Measurements from ENCODE around the gene DYSF.

DNA sequence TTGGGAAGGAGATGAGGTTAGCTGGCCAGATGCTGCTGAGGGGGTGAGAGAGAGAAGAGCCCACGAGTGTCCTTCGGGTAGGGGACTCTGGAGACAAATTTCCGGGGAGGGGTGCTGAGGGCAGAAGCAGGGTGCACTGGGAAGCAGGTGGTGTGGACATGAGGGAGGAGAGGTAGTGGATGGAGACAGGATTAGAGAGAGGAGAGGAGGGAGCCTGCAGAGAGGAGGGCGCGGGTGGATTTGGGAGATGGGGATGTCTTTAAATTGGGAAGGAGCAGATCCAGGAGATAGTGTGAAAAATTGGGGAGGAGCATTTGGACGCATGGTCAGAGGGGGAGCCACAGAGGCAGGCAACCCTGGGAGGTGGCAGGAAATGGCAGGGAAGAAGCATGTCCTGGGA lies 154.7 kb downstream of the DYSF start:
- no peak for TF ChIP-seq JUN (IDR thresholded peaks at IDR 0.05; ENCODE audit: borderline replicate concordance, insufficient read depth, insufficient read length, low read depth)
- no peak for TF ChIP-seq POLR2AphosphoS5 (IDR thresholded peaks at IDR 0.05; ENCODE audit: insufficient read depth, low read depth, low read length)
- no peak for TF ChIP-seq MYC (IDR thresholded peaks at IDR 0.05; ENCODE audit: low read depth, low read length)
- no peak for TF ChIP-seq POLR2A (IDR thresholded peaks at IDR 0.05; ENCODE audit: low read depth, low read length)
- TF ChIP-seq, protein P1, sequence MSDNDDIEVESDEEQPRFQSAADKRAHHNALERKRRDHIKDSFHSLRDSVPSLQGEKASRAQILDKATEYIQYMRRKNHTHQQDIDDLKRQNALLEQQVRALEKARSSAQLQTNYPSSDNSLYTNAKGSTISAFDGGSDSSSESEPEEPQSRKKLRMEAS (IDR thresholded peaks at IDR 0.05; ENCODE audit: insufficient read depth, insufficient read length) = no peak
- TF ChIP-seq, protein P2, sequence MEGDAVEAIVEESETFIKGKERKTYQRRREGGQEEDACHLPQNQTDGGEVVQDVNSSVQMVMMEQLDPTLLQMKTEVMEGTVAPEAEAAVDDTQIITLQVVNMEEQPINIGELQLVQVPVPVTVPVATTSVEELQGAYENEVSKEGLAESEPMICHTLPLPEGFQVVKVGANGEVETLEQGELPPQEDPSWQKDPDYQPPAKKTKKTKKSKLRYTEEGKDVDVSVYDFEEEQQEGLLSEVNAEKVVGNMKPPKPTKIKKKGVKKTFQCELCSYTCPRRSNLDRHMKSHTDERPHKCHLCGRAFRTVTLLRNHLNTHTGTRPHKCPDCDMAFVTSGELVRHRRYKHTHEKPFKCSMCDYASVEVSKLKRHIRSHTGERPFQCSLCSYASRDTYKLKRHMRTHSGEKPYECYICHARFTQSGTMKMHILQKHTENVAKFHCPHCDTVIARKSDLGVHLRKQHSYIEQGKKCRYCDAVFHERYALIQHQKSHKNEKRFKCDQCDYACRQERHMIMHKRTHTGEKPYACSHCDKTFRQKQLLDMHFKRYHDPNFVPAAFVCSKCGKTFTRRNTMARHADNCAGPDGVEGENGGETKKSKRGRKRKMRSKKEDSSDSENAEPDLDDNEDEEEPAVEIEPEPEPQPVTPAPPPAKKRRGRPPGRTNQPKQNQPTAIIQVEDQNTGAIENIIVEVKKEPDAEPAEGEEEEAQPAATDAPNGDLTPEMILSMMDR (IDR thresholded peaks at IDR 0.05; ENCODE audit: extremely low read depth in 1 of 2, insufficient read depth in 1 of 2, low read depth in 1 of 2, low read length in 2 of 2) = no peak

Measured in endothelial cell of umbilical vein (primary cell).